Left renal cortex interstitium (tissue), 4 donors: ENCODE measurements around the gene FRMD8. TPM values are rescaled to one million over a fixed set of nuclear protein-coding genes. Genes with fewer than 3 reads are reported as not detected.
A peak's percentile ranks its signal among the peaks of the same experiment; 100 is the strongest.

Source experiments
- DNase-seq, 4 donors: peaks; one replicate each; pipeline ENCODE4 v3.0.0-alpha.2; 2013; ENCODE audit warnings: low read depth in 4 of 4, low spot score in 2 of 4, missing footprints in 1 of 4
- polyA plus RNA-seq, 4 donors: library from polyadenylated mRNA; unstranded; fragments of 120-200 nt; gene quantifications; one replicate each; pipeline ENCODE4 v1.2.1, GENCODE V29; 2013; ENCODE audit not compliant: insufficient read length in 4 of 4

FRMD8 gene
- 10 to 100 TPM; 14.5 to 24.4 (median 22.2) TPM for polyA plus RNA-seq

GRCh38 chr11:65386307-65387140 is at the start of gene FRMD8:
TSS of gene FRMD8 (plus strand) at chr11:65386637. CDS start at chr11:65387037, 400 bp downstream.
- DNase-seq, result peak in 2 of 4 donors; percentile 68 to 80

GRCh38 chr11:65338676-65339075 is 47.8 kb upstream of the FRMD8 start:
- no peak for DNase-seq

DNA sequence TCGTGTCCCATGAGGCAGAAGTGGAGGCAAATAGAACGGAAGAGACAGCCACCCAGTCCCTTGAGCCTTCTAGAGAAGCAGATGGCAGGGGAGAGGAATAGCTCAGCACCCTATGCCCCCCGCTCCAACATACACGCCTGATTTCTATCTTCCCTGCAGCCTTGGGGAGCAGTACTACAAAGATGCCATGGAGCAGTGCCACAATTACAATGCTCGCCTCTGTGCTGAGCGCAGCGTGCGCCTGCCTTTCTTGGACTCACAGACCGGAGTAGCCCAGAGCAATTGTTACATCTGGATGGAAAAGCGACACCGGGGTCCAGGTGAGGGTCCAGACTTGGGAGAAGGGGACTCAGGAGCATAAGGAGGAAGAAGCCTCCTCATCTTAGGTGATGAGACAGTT is 46.2 kb upstream of the FRMD8 start:
- DNase-seq, result no peak

- no peak for DNase-seq
Observed at GRCh38 chr11:65341856-65342255, 44.6 kb upstream of the FRMD8 start.

DNA sequence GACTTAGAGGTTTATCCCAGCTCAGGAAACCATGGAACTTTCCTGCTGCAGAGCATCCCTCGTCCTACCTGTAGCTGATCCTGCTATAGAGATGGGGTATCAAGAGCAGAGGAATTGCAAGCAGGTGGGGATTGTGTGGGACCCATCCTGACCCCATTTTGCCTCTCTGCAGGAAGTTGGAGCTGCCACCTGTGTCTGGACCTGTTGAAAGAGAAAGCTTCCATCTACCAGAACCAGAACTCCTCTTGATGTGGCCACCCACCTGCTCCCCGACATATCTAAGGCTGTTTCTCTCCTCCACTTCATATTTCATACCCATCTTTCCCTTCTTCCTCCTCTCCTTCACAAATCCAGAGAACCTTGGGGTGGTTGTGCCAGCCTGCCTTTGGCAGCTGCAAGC is 34.9 kb upstream of the FRMD8 start:
- DNase-seq, result no peak

- no peak for DNase-seq
Observed at GRCh38 chr11:65352783-65353182, 33.7 kb upstream of the FRMD8 start.

- no peak for DNase-seq
Observed at GRCh38 chr11:65353376-65353775, 33.1 kb upstream of the FRMD8 start.

GRCh38 chr11:65353900-65354264 is 32.6 kb upstream of the FRMD8 start:
- no peak for DNase-seq

- DNase-seq, result peak; percentile 87 to 97 (median 93)
Observed at GRCh38 chr11:65354265-65355012, 32.0 kb upstream of the FRMD8 start, which contains the start of gene TIGD3. TSS of gene TIGD3 (plus strand) at chr11:65354751. CDS start at chr11:65355809, 1,058 bp downstream.

DNA sequence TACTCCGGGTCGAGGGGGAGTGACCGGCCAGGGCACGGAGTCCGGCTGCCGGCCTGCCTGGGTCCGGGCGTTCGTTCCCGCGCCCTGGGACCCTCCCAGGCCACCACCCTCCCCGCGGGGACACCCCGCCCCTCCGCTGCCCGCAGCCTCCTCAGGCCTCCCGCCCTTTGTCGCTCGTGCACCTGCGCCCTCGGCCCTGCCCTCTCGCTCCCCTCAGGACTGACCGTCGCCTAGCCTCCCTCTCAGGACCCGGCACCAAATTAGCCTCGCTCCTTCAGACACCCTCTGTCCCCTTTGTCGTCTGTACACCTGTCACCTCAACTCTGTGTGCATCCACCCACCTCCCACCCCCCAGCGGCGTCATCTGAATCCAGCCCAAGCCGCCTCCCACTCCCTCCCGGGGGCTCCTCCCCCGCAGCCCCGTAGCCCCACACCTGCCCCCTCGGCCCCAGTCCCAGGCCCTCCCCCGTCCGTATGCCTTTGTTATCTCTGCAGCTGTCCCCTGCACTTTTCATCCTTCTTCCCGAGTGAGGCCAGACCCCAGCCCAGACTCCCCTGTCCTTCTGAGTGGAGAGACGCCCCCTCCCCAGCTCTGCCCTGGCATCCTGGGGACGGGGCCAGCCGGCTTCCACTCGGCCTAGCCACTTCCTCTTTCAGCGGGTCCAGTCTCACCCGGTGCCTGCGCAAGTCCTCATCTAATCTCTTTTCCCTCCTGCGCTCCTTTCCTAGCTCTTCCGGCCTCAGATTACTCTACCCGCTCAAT is 31.2 kb upstream of the FRMD8 start:
- DNase-seq, result no peak

DNA sequence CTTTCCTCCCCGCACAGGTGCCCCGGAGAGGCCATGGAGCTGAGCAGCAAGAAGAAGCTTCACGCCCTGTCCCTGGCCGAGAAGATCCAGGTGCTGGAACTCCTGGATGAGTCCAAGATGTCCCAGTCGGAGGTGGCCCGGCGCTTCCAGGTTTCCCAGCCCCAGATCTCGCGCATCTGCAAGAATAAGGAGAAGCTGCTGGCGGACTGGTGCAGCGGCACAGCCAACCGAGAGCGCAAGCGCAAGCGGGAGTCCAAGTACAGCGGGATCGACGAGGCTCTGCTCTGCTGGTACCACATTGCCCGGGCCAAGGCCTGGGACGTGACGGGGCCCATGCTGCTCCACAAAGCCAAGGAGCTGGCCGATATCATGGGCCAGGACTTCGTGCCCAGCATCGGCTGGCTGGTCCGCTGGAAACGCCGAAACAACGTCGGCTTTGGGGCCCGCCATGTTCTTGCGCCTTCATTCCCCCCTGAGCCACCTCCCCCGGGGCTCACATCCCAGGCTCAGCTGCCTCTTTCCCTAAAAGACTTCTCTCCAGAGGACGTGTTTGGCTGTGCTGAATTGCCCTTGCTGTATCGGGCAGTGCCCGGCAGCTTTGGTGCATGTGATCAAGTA is 30.6 kb upstream of the FRMD8 start:
- no peak for DNase-seq

- no peak for DNase-seq
Observed at GRCh38 chr11:65356394-65356972, 30.0 kb upstream of the FRMD8 start.

DNA sequence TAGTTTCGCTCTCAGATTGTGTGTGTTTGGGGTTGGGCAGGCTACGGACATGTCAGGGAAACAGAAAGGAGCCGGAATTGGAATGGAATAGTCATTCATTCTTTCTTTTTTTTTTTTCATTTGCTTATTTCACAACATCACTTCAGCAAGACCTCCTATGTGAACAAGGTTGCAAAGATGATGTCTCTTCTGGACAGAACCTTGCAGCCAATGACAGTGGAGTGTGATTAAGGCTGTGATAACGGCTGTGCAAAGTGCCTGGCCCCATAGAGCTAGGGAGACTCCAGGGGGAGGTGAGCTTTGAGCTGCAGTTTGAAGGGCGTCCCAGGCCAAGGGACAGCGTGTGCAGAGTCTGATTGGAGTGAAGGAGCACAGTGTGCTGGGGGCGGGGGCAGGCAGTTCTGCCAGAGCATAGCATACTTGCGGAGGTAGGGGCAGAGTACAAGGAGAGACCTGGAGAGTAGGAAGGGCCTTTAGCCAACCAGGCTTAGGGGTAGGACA is 28.5 kb upstream of the FRMD8 start:
- no peak for DNase-seq

DNA sequence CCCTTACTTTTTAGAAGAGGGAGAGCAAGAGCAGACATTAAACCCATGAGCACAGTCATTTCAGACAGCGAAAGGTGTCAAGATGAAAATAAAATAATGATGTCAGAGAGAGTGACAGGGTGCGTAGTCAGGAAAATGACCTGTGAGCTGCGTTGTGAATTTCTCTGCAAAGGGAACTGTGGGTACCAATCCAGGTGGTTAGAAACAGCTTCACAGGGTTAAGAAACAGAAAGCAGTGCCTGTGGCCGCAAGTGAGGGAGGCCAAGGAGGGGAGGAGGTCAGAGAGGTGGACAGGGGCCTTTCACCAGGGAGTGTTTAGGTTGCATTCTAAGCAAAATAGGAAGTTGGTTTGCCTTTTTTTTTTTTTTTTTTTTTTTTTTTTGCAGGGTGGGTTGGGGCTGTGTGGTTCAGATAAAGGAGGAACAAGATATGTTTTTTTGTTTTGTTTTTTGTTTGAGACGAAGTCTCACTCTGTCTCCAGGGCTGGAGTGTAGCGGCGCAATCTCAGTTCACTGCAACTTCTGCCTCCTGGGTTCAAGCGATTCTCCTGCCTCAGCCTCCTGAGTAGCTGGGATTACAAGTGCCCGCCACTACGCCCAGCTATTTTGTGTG is 24.0 kb upstream of the FRMD8 start:
- DNase-seq, result no peak

DNA sequence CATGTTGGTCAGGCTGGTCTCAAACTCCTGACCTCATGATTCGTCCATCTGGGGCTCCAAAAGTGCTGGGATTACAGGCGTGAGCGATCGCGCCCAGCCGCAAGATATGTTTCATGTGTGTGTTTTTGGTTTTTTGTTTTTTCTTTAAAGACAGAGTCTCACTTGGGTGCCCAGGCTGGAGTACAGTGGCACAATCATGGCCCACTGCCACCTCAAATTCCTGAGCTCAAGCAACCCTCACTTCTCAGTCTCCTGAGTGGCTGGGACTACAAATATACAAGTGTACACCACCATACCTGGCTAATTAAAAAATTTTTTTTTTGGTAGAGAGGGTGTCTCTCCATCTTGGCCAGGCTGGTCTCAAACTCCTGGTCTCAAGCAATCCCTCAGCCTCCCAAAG is 23.5 kb upstream of the FRMD8 start:
- DNase-seq, result no peak

- no peak for DNase-seq
Observed at GRCh38 chr11:65363770-65364169, 22.7 kb upstream of the FRMD8 start.

- DNase-seq, result peak in 1 of 4 donors; percentile 52
Observed at GRCh38 chr11:65366340-65366773, 20.1 kb upstream of the FRMD8 start.

DNA sequence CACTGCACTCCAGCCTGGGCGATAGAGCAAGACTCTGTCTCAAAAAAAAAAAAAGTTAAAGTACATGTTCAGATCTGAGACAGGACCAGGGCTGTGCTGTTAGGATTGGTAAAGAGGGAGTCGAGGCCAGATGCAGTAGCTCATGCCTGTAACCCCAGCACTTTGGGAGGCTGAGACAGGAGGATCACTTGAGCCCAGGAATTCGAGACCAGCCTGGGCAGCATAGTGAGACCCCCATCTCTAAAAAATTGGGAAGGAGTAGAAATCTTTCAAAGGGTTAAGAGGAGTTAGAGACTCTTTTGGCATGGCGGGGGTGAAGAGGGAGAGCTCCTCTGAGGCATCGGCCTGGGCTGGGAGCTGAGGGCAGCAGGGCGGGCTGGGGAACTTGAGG is 15.8 kb upstream of the FRMD8 start:
- no peak for DNase-seq

GRCh38 chr11:65373839-65374580 is 12.4 kb upstream of the FRMD8 start:
- DNase-seq, result no peak
